Gastrocnemius medialis (tissue), 4 donors: ENCODE results near the gene GUF1.

Experiments used
- POLR2A ChIP-seq, 2 donors: fragments of 450-650 bp; IDR thresholded peaks; one replicate each; pipeline ENCODE4 v1.6.1; 2017; ENCODE audit warnings: antibody characterized with exemption in 2 of 2, mild to moderate bottlenecking in 2 of 2, moderate library complexity in 2 of 2
- TF ChIP-seq, protein P1 (sequence below), 5 experiments: fragments of 450-650 bp in 3 of 5; fragments of 200-600 bp in 2 of 5; sonication (generic) in 2 of 5; IDR thresholded peaks in 4 of 5; conservative IDR thresholded peaks in 1 of 5; 1 replicate in 4 of 5; 2 replicates in 1 of 5; pipeline ENCODE4 v1.5.1; 2016 to 2019; ENCODE audit warnings: antibody characterized with exemption in 5 of 5, mild to moderate bottlenecking in 3 of 5, moderate library complexity in 3 of 5

DNA sequence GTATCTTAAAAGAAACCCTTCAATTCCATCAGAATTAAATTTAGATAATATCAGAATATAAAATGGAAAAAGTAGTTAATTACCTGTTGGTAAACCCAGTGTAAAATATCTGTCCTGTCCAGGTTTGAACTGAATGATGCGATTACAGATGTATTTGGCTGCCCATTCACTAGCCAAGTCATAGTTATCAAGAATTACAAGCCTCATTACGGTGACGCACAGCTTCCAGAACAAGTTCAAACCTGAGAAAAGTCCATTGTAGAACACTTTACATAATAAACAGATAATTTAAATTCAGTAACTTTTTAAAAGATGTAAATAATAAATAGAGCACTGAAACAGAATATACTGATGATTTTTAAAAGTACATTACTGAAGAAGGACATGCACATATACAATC is 43.8 kb downstream of the GUF1 start:
- TF ChIP-seq, protein P1, sequence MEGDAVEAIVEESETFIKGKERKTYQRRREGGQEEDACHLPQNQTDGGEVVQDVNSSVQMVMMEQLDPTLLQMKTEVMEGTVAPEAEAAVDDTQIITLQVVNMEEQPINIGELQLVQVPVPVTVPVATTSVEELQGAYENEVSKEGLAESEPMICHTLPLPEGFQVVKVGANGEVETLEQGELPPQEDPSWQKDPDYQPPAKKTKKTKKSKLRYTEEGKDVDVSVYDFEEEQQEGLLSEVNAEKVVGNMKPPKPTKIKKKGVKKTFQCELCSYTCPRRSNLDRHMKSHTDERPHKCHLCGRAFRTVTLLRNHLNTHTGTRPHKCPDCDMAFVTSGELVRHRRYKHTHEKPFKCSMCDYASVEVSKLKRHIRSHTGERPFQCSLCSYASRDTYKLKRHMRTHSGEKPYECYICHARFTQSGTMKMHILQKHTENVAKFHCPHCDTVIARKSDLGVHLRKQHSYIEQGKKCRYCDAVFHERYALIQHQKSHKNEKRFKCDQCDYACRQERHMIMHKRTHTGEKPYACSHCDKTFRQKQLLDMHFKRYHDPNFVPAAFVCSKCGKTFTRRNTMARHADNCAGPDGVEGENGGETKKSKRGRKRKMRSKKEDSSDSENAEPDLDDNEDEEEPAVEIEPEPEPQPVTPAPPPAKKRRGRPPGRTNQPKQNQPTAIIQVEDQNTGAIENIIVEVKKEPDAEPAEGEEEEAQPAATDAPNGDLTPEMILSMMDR (IDR thresholded peaks at IDR 0.05 in 4 of 5, conservative IDR thresholded peaks at IDR 0.05 in 1 of 5) = no peak
- no peak for TF ChIP-seq POLR2A (IDR thresholded peaks at IDR 0.05)
